NT2/D1 (cell line): ENCODE results near the gene HIGD1C.

ENCODE experiments used
- DNase-seq: peaks from one replicate; pipeline ENCODE4 v3.0.0-alpha.2; 2011; ENCODE audit warnings: low read depth, low spot score
- H3K27me3 ChIP-seq: 2 replicates; pipeline ENCODE4 v1.6.0; 2011; ENCODE audit warnings: mild to moderate bottlenecking; ENCODE audit not compliant: insufficient read length, insufficient read depth
- H3K36me3 ChIP-seq: 2 replicates; pipeline ENCODE4 v1.6.1; 2011; ENCODE audit warnings: mild to moderate bottlenecking, low read length, mixed read lengths; ENCODE audit not compliant: insufficient read depth, insufficient read length
- H3K4me1 ChIP-seq: 2 replicates; pipeline ENCODE4 v1.5.1; 2011; ENCODE audit not compliant: insufficient read depth, insufficient read length
- H3K4me3 ChIP-seq: 2 replicates; pipeline ENCODE4 v1.5.1; 2011; ENCODE audit warnings: low read depth; ENCODE audit not compliant: insufficient read length
- H3K9ac ChIP-seq: 2 replicates; pipeline ENCODE4 v1.6.0; 2011; ENCODE audit warnings: low read depth; ENCODE audit not compliant: insufficient read length
- H3K9me3 ChIP-seq: 2 replicates; pipeline ENCODE4 v1.5.1; 2011; ENCODE audit warnings: mild to moderate bottlenecking, low read length; ENCODE audit not compliant: insufficient read depth
- SUZ12 ChIP-seq: IDR thresholded peaks from 2 replicates; pipeline ENCODE4 v1.6.1; 2011; ENCODE audit not compliant: insufficient read length, insufficient read depth; ENCODE audit errors: extremely low read depth
- YY1 ChIP-seq: IDR thresholded peaks from 2 replicates; pipeline ENCODE4 v1.6.1; 2011; ENCODE audit not compliant: insufficient read length, insufficient read depth
- ZNF274 ChIP-seq: IDR thresholded peaks from 2 replicates; pipeline ENCODE4 v1.6.1; 2011; ENCODE audit warnings: mild to moderate bottlenecking, low read depth, low read length

The HIGD1C gene

GRCh38 chr12:50971946-50972345 lies 19.6 kb downstream of the HIGD1C start:
- peaks cover 16% of the 10 kb centered on the region for H3K9me3 ChIP-seq
- no peak overlapping the region for H3K4me3 ChIP-seq
- no peak for TF ChIP-seq ZNF274
- TF ChIP-seq SUZ12: no peak
- no peak for TF ChIP-seq YY1
- no peak for DNase-seq
- no peaks in the 10 kb centered on the region for H3K27me3 ChIP-seq
- H3K4me1 ChIP-seq: no peaks in the 10 kb centered on the region
- no peaks in the 10 kb centered on the region for H3K36me3 ChIP-seq
- no peak overlapping the region for H3K9ac ChIP-seq

- Histone ChIP-seq H3K9ac (no peak overlapping the region), H3K4me1 (no peaks in the 10 kb centered on the region), H3K27me3 (no peaks in the 10 kb centered on the region), H3K9me3 (no peaks in the 10 kb centered on the region), H3K36me3 (peaks cover 2% of the 10 kb centered on the region), H3K4me3 (no peak overlapping the region)
- no peak for TF ChIP-seq SUZ12
- TF ChIP-seq ZNF274: no peak
- no peak for TF ChIP-seq YY1
- DNase-seq: no peak
Measured at GRCh38 chr12:50979369-50980052, 27.2 kb downstream of the HIGD1C start.

GRCh38 chr12:50980545-50980944 lies 28.2 kb downstream of the HIGD1C start:
- Histone ChIP-seq H3K9ac (no peak overlapping the region), H3K36me3 (peaks cover 2% of the 10 kb centered on the region), H3K27me3 (no peaks in the 10 kb centered on the region), H3K9me3 (no peaks in the 10 kb centered on the region), H3K4me3 (no peak overlapping the region), H3K4me1 (no peaks in the 10 kb centered on the region)
- DNase-seq: no peak
- TF ChIP-seq SUZ12 (no peak), ZNF274 (no peak), YY1 (no peak)

GRCh38 chr12:50981319-50982239 lies 29.2 kb downstream of the HIGD1C start:
- Histone ChIP-seq H3K4me3 (no peak overlapping the region), H3K36me3 (peaks cover 7% of the 10 kb centered on the region), H3K9ac (no peak overlapping the region), H3K27me3 (no peaks in the 10 kb centered on the region), H3K4me1 (no peaks in the 10 kb centered on the region), H3K9me3 (no peaks in the 10 kb centered on the region)
- DNase-seq: no peak
- TF ChIP-seq YY1 (no peak), ZNF274 (no peak), SUZ12 (no peak)

GRCh38 chr12:50984586-50985298 lies 32.4 kb downstream of the HIGD1C start:
- H3K4me3 ChIP-seq: no peak overlapping the region
- no peaks in the 10 kb centered on the region for H3K4me1 ChIP-seq
- TF ChIP-seq YY1 (no peak), ZNF274 (no peak), SUZ12 (no peak)
- no peak overlapping the region for H3K9ac ChIP-seq
- no peak for DNase-seq
- H3K36me3 ChIP-seq: peaks cover 36% of the 10 kb centered on the region
- H3K27me3 ChIP-seq: no peaks in the 10 kb centered on the region
- H3K9me3 ChIP-seq: no peaks in the 10 kb centered on the region

GRCh38 chr12:50985322-50985721 lies 33.0 kb downstream of the HIGD1C start:
- H3K36me3 ChIP-seq: peaks cover 41% of the 10 kb centered on the region
- H3K4me1 ChIP-seq: no peaks in the 10 kb centered on the region
- H3K27me3 ChIP-seq: no peaks in the 10 kb centered on the region
- H3K9ac ChIP-seq: no peak overlapping the region
- H3K4me3 ChIP-seq: no peak overlapping the region
- no peaks in the 10 kb centered on the region for H3K9me3 ChIP-seq
- DNase-seq: no peak
- no peak for TF ChIP-seq YY1
- TF ChIP-seq SUZ12: no peak
- no peak for TF ChIP-seq ZNF274
